ENCODE results near the gene PIEZO1. TPM values are rescaled to one million over a fixed set of nuclear protein-coding genes. Genes with fewer than 3 reads are reported as not detected.
A peak's percentile ranks its signal among the peaks of the same experiment; 100 is the strongest.

The PIEZO1 gene
- total RNA-seq, 1 experiment from 2014 or later, result 224 TPM

- TF ChIP-seq ELF1 (IDR thresholded peaks at IDR 0.05; ENCODE audit: borderline replicate concordance, low read depth) (no peak), CEBPB (IDR thresholded peaks at IDR 0.05; ENCODE audit: low read depth) (no peak), ZBTB33 (IDR thresholded peaks at IDR 0.05; ENCODE audit: extremely low read depth, insufficient replicate concordance, low read length) (no peak), SP1 (IDR thresholded peaks at IDR 0.05; ENCODE audit: low read depth) (no peak), EZH2 (IDR thresholded peaks at IDR 0.05) (no peak), CBX3 (IDR thresholded peaks at IDR 0.05; ENCODE audit: low read depth) (no peak), POLR2AphosphoS5 (IDR thresholded peaks at IDR 0.05; ENCODE audit: low read depth, low read length) (no peak), SIN3A (IDR thresholded peaks at IDR 0.05; ENCODE audit: low read depth) (no peak), ATF3 (IDR thresholded peaks at IDR 0.05) (no peak), TCF7L2 (IDR thresholded peaks at IDR 0.05; ENCODE audit: borderline replicate concordance, extremely low read depth, insufficient read depth, insufficient read length) (no peak), YY1 (IDR thresholded peaks at IDR 0.05; ENCODE audit: extremely low read depth, insufficient replicate concordance, low read depth, low read length) (no peak)
- TF ChIP-seq, protein P1, sequence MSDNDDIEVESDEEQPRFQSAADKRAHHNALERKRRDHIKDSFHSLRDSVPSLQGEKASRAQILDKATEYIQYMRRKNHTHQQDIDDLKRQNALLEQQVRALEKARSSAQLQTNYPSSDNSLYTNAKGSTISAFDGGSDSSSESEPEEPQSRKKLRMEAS (IDR thresholded peaks at IDR 0.05), result no peak
- ChIA-PET RAD21 (ENCODE audit: low non-redundant PET in 1 of 2, low total read pairs in 2 of 2, uncharacterized antibody in 2 of 2, unreplicated experiment in 2 of 2) (no interaction called here), POLR2A (interaction anchor here (1.1 kb wide), 1 partner anchor 31 kb away, joined by 7 read pairs; no protein-coding TSS in a partner anchor), CTCF (interaction anchor here (1.5 kb wide), 1 partner anchor 25 kb away, joined by 6 read pairs; no protein-coding TSS in a partner anchor)
- DNase-seq (ENCODE audit: low read depth, low spot score), result no peak
- Histone ChIP-seq H3K79me2 (ENCODE audit: insufficient read depth, low read length) (peaks cover 99% of the 10 kb centered on the region), H3K4me1 (ENCODE audit: control insufficient read depth in 1 of 2, insufficient read depth in 2 of 2, low read length in 2 of 2) (peaks cover 13 to 70% of the 10 kb centered on the region in 2 experiments; a peak in 3 of 4 replicates), H3K36me3 (ENCODE audit: control insufficient read depth in 1 of 2, insufficient read depth in 2 of 2, low read length in 2 of 2) (peaks cover 2 to 13% of the 10 kb centered on the region in 2 experiments; a peak in 1 of 4 replicates), H3K9me2 (ENCODE audit: insufficient read depth) (no peaks in the 10 kb centered on the region), H3K27ac (ENCODE audit: low read depth, low read length) (peak overlapping the region; percentile 10; the same call in 1 of the 2 replicates), H3K27me3 (ENCODE audit: insufficient read depth, low read length) (no peaks in the 10 kb centered on the region), H2AFZ (ENCODE audit: low read depth, low read length, poor library complexity, severe bottlenecking) (no peak overlapping the region), H3K9me3 (ENCODE audit: control insufficient read depth in 1 of 2, insufficient read depth in 1 of 2, low read depth in 1 of 2, low read length in 2 of 2) (no peaks in the 10 kb centered on the region), H3K4me2 (ENCODE audit: low read length) (no peak overlapping the region), H4K20me1 (ENCODE audit: insufficient read depth) (peaks cover 8% of the 10 kb centered on the region; the same call in 1 of the 2 replicates), H3K9ac (ENCODE audit: low read length) (no peak overlapping the region), H3K4me3 (replicated peaks in 1 of 2; ENCODE audit: low read depth in 1 of 2, low read length in 2 of 2) (no peak overlapping the region)
- no TSS peak for BruUV-seq (replicated peaks)
- ATAC-seq, result no peak
- intact Hi-C loops (cut with micrococcal nuclease), result no loop called here
Observed at GRCh38 chr16:88762258-88762870, 22.7 kb downstream of the PIEZO1 start.

Measured in HCT116 (cell line).